ENCODE results near the gene SPATA24. TPM values are rescaled to one million over a fixed set of nuclear protein-coding genes. Genes with fewer than 3 reads are reported as not detected.

SPATA24 gene
- total and polyA plus RNA-seq, 8 donors: 0.92 to 10.1 (median 5.4) TPM; not detected in 3

- Histone ChIP-seq H3K4me1 (peaks cover 10 to 16% (median 15%) of the 10 kb centered on the region in 4 donors), H3K27ac (no peak overlapping the region), H3K36me3 (peaks cover 0 to 3% (median 0%) of the 10 kb centered on the region in 4 donors), H3K4me3 (no peak overlapping the region), H3K27me3 (no peaks in the 10 kb centered on the region), H3K9me3 (no peaks in the 10 kb centered on the region)
- WGBS, 5 donors: 86 to 92% (median 90%) methylated on average over 7 to 10 of the region's 10 CpGs
- TF ChIP-seq CTCF (IDR thresholded peaks at IDR 0.05): no peak
- no peak for TF ChIP-seq EP300 (IDR thresholded peaks at IDR 0.05)
- no peak for TF ChIP-seq POLR2A (IDR thresholded peaks at IDR 0.05)
- TF ChIP-seq POLR2AphosphoS5 (IDR thresholded peaks at IDR 0.05): no peak
- intact Hi-C loops (cut with DNase I; ENCODE audit: low total_unique reads): no loop called here
- DNase-seq: no peak
These were observed 2.3 kb downstream of the SPATA24 start for GRCh38 chr5:139401546-139401945.

- H3K4me1 ChIP-seq: peaks cover 14 to 25% (median 19%) of the 10 kb centered on the region in 4 donors
- no peak for DNase-seq
- no peak overlapping the region for H3K27ac ChIP-seq
- WGBS, 5 donors: 78 to 87% (median 83%) methylated on average over 6 of the region's 6 CpGs
- intact Hi-C loops (cut with DNase I; ENCODE audit: low total_unique reads): no loop called here
- TF ChIP-seq POLR2AphosphoS5 (IDR thresholded peaks at IDR 0.05): no peak
- TF ChIP-seq EP300 (IDR thresholded peaks at IDR 0.05): no peak
- no peak for TF ChIP-seq CTCF (IDR thresholded peaks at IDR 0.05)
- TF ChIP-seq POLR2A (IDR thresholded peaks at IDR 0.05): no peak
- H3K27me3 ChIP-seq: peaks cover 0 to 11% (median 0%) of the 10 kb centered on the region in 3 donors
- H3K36me3 ChIP-seq: peaks cover 0 to 3% (median 0%) of the 10 kb centered on the region in 4 donors
- no peaks in the 10 kb centered on the region for H3K9me3 ChIP-seq
- H3K4me3 ChIP-seq: no peak overlapping the region
These were observed 4.3 kb downstream of the SPATA24 start for GRCh38 chr5:139399501-139400121.

- H3K4me1 ChIP-seq: peaks cover 2 to 30% (median 25%) of the 10 kb centered on the region in 4 donors
- no peaks in the 10 kb centered on the region for H3K9me3 ChIP-seq
- TF ChIP-seq POLR2AphosphoS5 (IDR thresholded peaks at IDR 0.05) (no peak), CTCF (IDR thresholded peaks at IDR 0.05) (no peak), POLR2A (IDR thresholded peaks at IDR 0.05) (no peak), EP300 (IDR thresholded peaks at IDR 0.05) (no peak)
- no peak overlapping the region for H3K4me3 ChIP-seq
- WGBS, 5 donors: 35 to 41% (median 38%) methylated on average over 6 of the region's 6 CpGs
- intact Hi-C loops (cut with DNase I; ENCODE audit: low total_unique reads): no loop called here
- peaks cover 0 to 28% (median 0%) of the 10 kb centered on the region in 3 donors for H3K27me3 ChIP-seq
- DNase-seq: no peak
- peaks cover 0 to 3% (median 0%) of the 10 kb centered on the region in 4 donors for H3K36me3 ChIP-seq
- H3K27ac ChIP-seq: no peak overlapping the region
These were observed 6.0 kb downstream of the SPATA24 start for GRCh38 chr5:139397921-139398320.

DNA sequence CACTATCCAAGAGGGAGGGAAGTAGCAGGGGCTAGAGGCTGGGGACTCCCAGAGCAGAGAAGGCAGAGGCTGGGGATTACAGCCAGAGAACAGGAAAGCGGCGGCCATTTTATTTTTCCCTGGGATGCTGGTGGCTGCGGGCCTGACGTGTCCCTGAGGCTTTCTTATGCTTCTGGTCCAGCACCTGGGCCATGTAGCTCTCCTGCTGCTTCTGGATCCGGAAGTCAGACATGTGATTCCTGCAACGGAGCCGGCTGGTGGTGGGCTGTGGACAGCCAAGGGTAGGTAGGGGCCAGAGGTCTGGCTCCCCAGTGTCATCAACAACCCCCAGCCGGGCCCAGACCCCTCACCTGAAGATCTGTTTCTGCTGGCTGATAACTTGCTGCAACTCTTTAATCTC is 7.2 kb downstream of the SPATA24 start:
- H3K9me3 ChIP-seq: no peaks in the 10 kb centered on the region
- H3K36me3 ChIP-seq: peaks cover 0 to 3% (median 0%) of the 10 kb centered on the region in 4 donors
- H3K4me3 ChIP-seq: no peak overlapping the region
- 88 to 97% (median 92%) methylated on average over 7 to 8 of the region's 8 CpGs for WGBS, 5 donors
- TF ChIP-seq POLR2A (IDR thresholded peaks at IDR 0.05) (no peak), POLR2AphosphoS5 (IDR thresholded peaks at IDR 0.05) (no peak), CTCF (IDR thresholded peaks at IDR 0.05) (no peak), EP300 (IDR thresholded peaks at IDR 0.05) (no peak)
- peaks cover 8 to 40% (median 36%) of the 10 kb centered on the region in 4 donors for H3K4me1 ChIP-seq
- H3K27ac ChIP-seq: no peak overlapping the region
- no peak for DNase-seq
- intact Hi-C loops (cut with DNase I; ENCODE audit: low total_unique reads): no loop called here
- H3K27me3 ChIP-seq: peaks cover 0 to 40% (median 0%) of the 10 kb centered on the region in 3 donors

All from stomach (tissue), 9 donors.